HEK293 (cell line): Measurements from ENCODE around the gene PCYT1A.

Experiments used
- CTCF ChIA-PET: fragments of 350-600 bp; formaldehyde crosslinking; extraction: SDS; loops from one replicate; lab custom pipeline; 2021; ENCODE audit warnings: antibody characterized with exemption; lab: Yijun Ruan, JAX
- POLR2A ChIA-PET: fragments of 300-600 bp; formaldehyde crosslinking; extraction: SDS; loops from one replicate; lab custom pipeline; 2020; ENCODE audit warnings: antibody characterized with exemption, inconsistent platforms; lab: Yijun Ruan, JAX
- H3K27ac ChIP-seq: fragments of 200-500 bp; sonication (Bioruptor generic); 2 replicates; pipeline ENCODE4 v1.5.1; 2014; ENCODE audit warnings: low read depth, low read length, control low read depth, inconsistent platforms; ENCODE audit errors: extremely low read depth
- H3K36me3 ChIP-seq, 2 experiments: fragments of 200-500 bp in 1 of 2; sonication (Bioruptor generic) in 1 of 2; 1 replicate in 1 of 2; 2 replicates in 1 of 2; pipeline ENCODE4 v1.5.1; 2014 to 2017; ENCODE audit warnings: inconsistent platforms in 2 of 2, low read length in 2 of 2; ENCODE audit not compliant: control insufficient read depth in 2 of 2, insufficient read depth in 1 of 2
- H3K4me1 ChIP-seq: fragments of 200-500 bp; sonication (Bioruptor generic); 2 replicates; pipeline ENCODE4 v1.5.1; 2014; ENCODE audit warnings: mild to moderate bottlenecking, low read length, inconsistent platforms; ENCODE audit not compliant: control insufficient read depth, insufficient read depth
- H3K4me3 ChIP-seq: 2 replicates; pipeline ENCODE4 v1.5.1; 2011; ENCODE audit warnings: low read depth, mild to moderate bottlenecking, control low read depth, low read length, moderate library complexity
- H3K9me3 ChIP-seq: fragments of 200-500 bp; sonication (Bioruptor generic); 2 replicates; pipeline ENCODE4 v1.5.1; 2014; ENCODE audit warnings: low read depth, low read length, inconsistent platforms; ENCODE audit not compliant: control insufficient read depth, insufficient read depth
- GLIS1 ChIP-seq: fragments of 450-650 bp; formaldehyde crosslinking; IDR thresholded peaks from 2 replicates; pipeline ENCODE4 v1.5.1; 2016; ENCODE audit warnings: missing biosample characterization, missing genetic modification characterization
- GLIS2 ChIP-seq: fragments of 450-650 bp; formaldehyde crosslinking; IDR thresholded peaks from 2 replicates; pipeline ENCODE4 v1.5.1; 2016; ENCODE audit warnings: missing biosample characterization, missing genetic modification characterization
- HOXA7 ChIP-seq: sonication (generic); formaldehyde crosslinking; IDR thresholded peaks from 2 replicates; pipeline ENCODE4 v1.8.1; 2022; ENCODE audit warnings: missing genetic modification reagents, borderline replicate concordance
- HOXD13 ChIP-seq: sonication (generic); formaldehyde crosslinking; IDR thresholded peaks from 2 replicates; pipeline ENCODE4 v1.8.0; 2022; ENCODE audit warnings: missing genetic modification reagents, borderline replicate concordance
- KLF7 ChIP-seq: fragments of 450-650 bp; formaldehyde crosslinking; IDR thresholded peaks from 2 replicates; pipeline ENCODE4 v1.5.1; 2016; ENCODE audit warnings: missing biosample characterization, missing genetic modification characterization, borderline replicate concordance
- KLF8 ChIP-seq: fragments of 450-650 bp; formaldehyde crosslinking; IDR thresholded peaks from 2 replicates; pipeline ENCODE4 v1.5.1; 2016; ENCODE audit warnings: missing biosample characterization, missing genetic modification characterization
- PRDM10 ChIP-seq: fragments of 450-650 bp; formaldehyde crosslinking; IDR thresholded peaks from 2 replicates; pipeline ENCODE4 v1.5.1; 2016; ENCODE audit warnings: missing biosample characterization, missing genetic modification characterization
- SETDB1 ChIP-seq: IDR thresholded peaks from one replicate; pipeline ENCODE4 v1.6.1; 2017; ENCODE audit warnings: mild to moderate bottlenecking, low read length, moderate library complexity, mixed read lengths; ENCODE audit not compliant: insufficient read length
- SP7 ChIP-seq: fragments of 450-650 bp; formaldehyde crosslinking; IDR thresholded peaks from 2 replicates; pipeline ENCODE4 v1.5.1; 2016; ENCODE audit warnings: missing biosample characterization, missing genetic modification characterization
- ZBTB1 ChIP-seq: fragments of 450-650 bp; formaldehyde crosslinking; IDR thresholded peaks from 2 replicates; pipeline ENCODE4 v1.5.1; 2016; ENCODE audit warnings: missing biosample characterization, missing genetic modification characterization
- ZBTB44 ChIP-seq: fragments of 450-650 bp; IDR thresholded peaks from 2 replicates; pipeline ENCODE4 v1.5.1; 2018; ENCODE audit warnings: missing biosample characterization, mild to moderate bottlenecking, missing genetic modification characterization
- ZBTB7A ChIP-seq: fragments of 450-650 bp; formaldehyde crosslinking; IDR thresholded peaks from 2 replicates; pipeline ENCODE4 v1.5.1; 2016; ENCODE audit warnings: low read depth, missing biosample characterization, missing genetic modification characterization
- ZNF112 ChIP-seq: fragments of 450-650 bp; formaldehyde crosslinking; IDR thresholded peaks from 2 replicates; pipeline ENCODE4 v1.5.0; 2017; ENCODE audit warnings: missing biosample characterization, missing genetic modification characterization
- ZNF221 ChIP-seq: fragments of 450-650 bp; formaldehyde crosslinking; IDR thresholded peaks from 2 replicates; pipeline ENCODE4 v1.5.1; 2017; ENCODE audit warnings: missing biosample characterization, missing genetic modification characterization, borderline replicate concordance
- ZNF24 ChIP-seq: fragments of 450-650 bp; formaldehyde crosslinking; IDR thresholded peaks from 2 replicates; pipeline ENCODE4 v1.5.1; 2016; ENCODE audit warnings: missing biosample characterization, missing genetic modification characterization
- ZNF248 ChIP-seq: fragments of 450-650 bp; formaldehyde crosslinking; IDR thresholded peaks from 2 replicates; pipeline ENCODE4 v1.5.1; 2017; ENCODE audit warnings: missing biosample characterization, missing genetic modification characterization
- ZNF366 ChIP-seq: fragments of 450-650 bp; formaldehyde crosslinking; conservative IDR thresholded peaks from 2 replicates; pipeline ENCODE4 v1.5.1; 2016; ENCODE audit warnings: missing biosample characterization, missing genetic modification characterization
- ZNF416 ChIP-seq: fragments of 450-650 bp; formaldehyde crosslinking; IDR thresholded peaks from 2 replicates; pipeline ENCODE4 v1.5.1; 2016; ENCODE audit warnings: missing biosample characterization, missing genetic modification characterization
- ZNF48 ChIP-seq: fragments of 450-650 bp; formaldehyde crosslinking; IDR thresholded peaks from 2 replicates; pipeline ENCODE4 v1.5.1; 2016; ENCODE audit warnings: missing biosample characterization, missing genetic modification characterization
- ZNF510 ChIP-seq: fragments of 450-650 bp; formaldehyde crosslinking; IDR thresholded peaks from 2 replicates; pipeline ENCODE4 v1.5.1; 2018; ENCODE audit warnings: mild to moderate bottlenecking, missing genetic modification characterization, missing biosample characterization; ENCODE audit not compliant: insufficient replicate concordance
- ZNF549 ChIP-seq: fragments of 450-650 bp; IDR thresholded peaks from 2 replicates; pipeline ENCODE4 v1.5.1; 2018; ENCODE audit warnings: missing biosample characterization, missing genetic modification characterization, mild to moderate bottlenecking, inconsistent platforms, moderate library complexity
- ZNF677 ChIP-seq: fragments of 450-650 bp; IDR thresholded peaks from 2 replicates; pipeline ENCODE4 v1.5.0; 2018; ENCODE audit warnings: missing biosample characterization, mild to moderate bottlenecking, missing genetic modification characterization, moderate library complexity
- ZNF692 ChIP-seq: fragments of 450-650 bp; formaldehyde crosslinking; IDR thresholded peaks from 2 replicates; pipeline ENCODE4 v1.5.1; 2016; ENCODE audit warnings: missing biosample characterization, missing genetic modification characterization
- ZNF776 ChIP-seq: fragments of 450-650 bp; formaldehyde crosslinking; IDR thresholded peaks from 2 replicates; pipeline ENCODE4 v1.5.0; 2017; ENCODE audit warnings: missing biosample characterization, missing genetic modification characterization, borderline replicate concordance

PCYT1A gene

GRCh38 chr3:196273655-196274054, 13.9 kb downstream of the PCYT1A start:
- TF ChIP-seq ZNF677 (tag by site-specific recombination) (no peak), ZNF776 (tag by site-specific recombination) (no peak), SP7 (tag by site-specific recombination) (no peak), HOXA7 (CRISPR knock-in tag) (no peak), ZNF692 (no peak), ZNF248 (no peak), HOXD13 (no peak), ZBTB1 (tag by site-specific recombination) (no peak), ZNF366 (no peak), GLIS1 (tag by site-specific recombination) (no peak), ZNF48 (no peak), GLIS2 (tag by site-specific recombination) (no peak), ZNF510 (tag by site-specific recombination) (no peak), PRDM10 (tag by site-specific recombination) (no peak)
- ChIA-PET CTCF (interaction anchor here (1.0 kb wide), 1 partner anchor 15 kb away, joined by 3 read pairs; no protein-coding TSS in a partner anchor), POLR2A (no interaction called here)
- H3K4me3 ChIP-seq = no peak overlapping the region
- H3K27ac ChIP-seq = no peak overlapping the region
- H3K36me3 ChIP-seq = peaks cover 0 to 42% of the 10 kb centered on the region in 2 experiments; a peak in 2 of 3 replicates
- H3K9me3 ChIP-seq = no peaks in the 10 kb centered on the region
- no peaks in the 10 kb centered on the region for H3K4me1 ChIP-seq

GRCh38 chr3:196272826-196273225, 14.7 kb downstream of the PCYT1A start:
- ChIA-PET POLR2A (no interaction called here), CTCF (interaction anchor here (1.0 kb wide), 1 partner anchor 14 kb away, joined by 3 read pairs; no protein-coding TSS in a partner anchor)
- Histone ChIP-seq H3K4me1 (no peaks in the 10 kb centered on the region), H3K36me3 (peaks cover 0 to 42% of the 10 kb centered on the region in 2 experiments; a peak in 2 of 3 replicates), H3K9me3 (no peaks in the 10 kb centered on the region), H3K4me3 (no peak overlapping the region), H3K27ac (no peak overlapping the region)
- no peak for TF ChIP-seq ZNF416 (tag by site-specific recombination)
- TF ChIP-seq SETDB1 = no peak
- TF ChIP-seq KLF8 (tag by site-specific recombination) = no peak
- no peak for TF ChIP-seq ZNF24 (tag by site-specific recombination)
- no peak for TF ChIP-seq ZBTB7A (tag by site-specific recombination)
- TF ChIP-seq ZBTB44 (tag by site-specific recombination) = no peak
- TF ChIP-seq ZNF112 = no peak
- no peak for TF ChIP-seq ZNF549
- no peak for TF ChIP-seq ZNF221 (tag by site-specific recombination)
- TF ChIP-seq KLF7 (tag by site-specific recombination) = no peak
